Panc1 (cell line): ENCODE measurements around the gene GLG1. TPM values are rescaled to one million over a fixed set of nuclear protein-coding genes. Genes with fewer than 3 reads are reported as not detected.

Experiments
- ATAC-seq: fragments of 200-7000 bp; cut with Tn5 transposase; 2 replicates; pipeline ENCODE4 v1.9.1; 2020; ENCODE audit warnings: mild to moderate bottlenecking, moderate library complexity
- BruUV-seq: library from RNA; stranded (reverse); fragments of 400-500 nt; replicated peaks from 2 replicates; lab custom pipeline; 2021; lab: Mats Ljungman, UMichigan
- CTCF ChIA-PET: fragments of 300-600 bp; sonication (Branson Sonifier 250); formaldehyde crosslinking; loops from one replicate; lab custom pipeline; 2022; ENCODE audit warnings: antibody characterized with exemption; lab: Charles Lee
- POLR2A ChIA-PET: fragments of 300-600 bp; sonication (Branson Sonifier 250); formaldehyde crosslinking; loops from one replicate; lab custom pipeline; 2022; ENCODE audit warnings: antibody characterized with exemption; lab: Charles Lee
- DNase-seq: peaks from one replicate; pipeline ENCODE4 v3.0.0-alpha.2; 2010; ENCODE audit warnings: low read depth, low spot score
- H3K27ac ChIP-seq: 2 replicates; pipeline ENCODE4 v1.5.1; 2011; ENCODE audit warnings: mild to moderate bottlenecking, low read length, inconsistent platforms
- H3K27me3 ChIP-seq: fragments of 200-500 bp; sonication (Bioruptor generic); 2 replicates; pipeline ENCODE4 v1.6.0; 2014; ENCODE audit warnings: low read length, inconsistent platforms; ENCODE audit not compliant: control insufficient read depth, insufficient read depth
- H3K36me3 ChIP-seq: fragments of 200-500 bp; sonication (Bioruptor generic); 2 replicates; pipeline ENCODE4 v1.5.1; 2014; ENCODE audit warnings: inconsistent platforms, mild to moderate bottlenecking, low read length, moderate library complexity; ENCODE audit not compliant: control insufficient read depth, insufficient read depth
- H3K4me1 ChIP-seq: 2 replicates; pipeline ENCODE4 v1.5.1; 2011; ENCODE audit warnings: inconsistent platforms, mild to moderate bottlenecking, low read length, moderate library complexity; ENCODE audit not compliant: control insufficient read depth, insufficient read depth
- H3K4me3 ChIP-seq, 2 experiments: 2 replicates each; pipeline ENCODE4 v1.5.1; 2011 to 2012; ENCODE audit warnings: low read depth in 2 of 2, low read length in 2 of 2, mild to moderate bottlenecking in 2 of 2, inconsistent platforms in 1 of 2, moderate library complexity in 1 of 2
- H3K9me3 ChIP-seq: fragments of 200-500 bp; sonication (Bioruptor generic); 2 replicates; pipeline ENCODE4 v1.5.1; 2014; ENCODE audit warnings: low read depth, mild to moderate bottlenecking, inconsistent platforms, low read length, moderate library complexity; ENCODE audit not compliant: control insufficient read depth, insufficient read depth
- CTCF ChIP-seq: fragments of 450-650 bp; IDR thresholded peaks from 2 replicates; pipeline ENCODE4 v1.5.1; 2017; ENCODE audit warnings: mild to moderate bottlenecking
- POLR2AphosphoS5 ChIP-seq: IDR thresholded peaks from 2 replicates; pipeline ENCODE4 v1.6.1; 2012; ENCODE audit warnings: mild to moderate bottlenecking, low read depth, low read length, moderate library complexity
- REST ChIP-seq, 2 experiments: IDR thresholded peaks; 2 replicates each; pipeline ENCODE4 v1.6.1; 2011 to 2012; ENCODE audit warnings: low read depth in 2 of 2, control low read depth in 1 of 2, low read length in 1 of 2, mild to moderate bottlenecking in 1 of 2, moderate library complexity in 1 of 2; ENCODE audit not compliant: insufficient read depth in 1 of 2
- SIN3A ChIP-seq: IDR thresholded peaks from 2 replicates; pipeline ENCODE4 v1.6.1; 2012; ENCODE audit warnings: low read depth, mild to moderate bottlenecking, low read length, moderate library complexity, borderline replicate concordance; ENCODE audit not compliant: insufficient read depth
- TCF7L2 ChIP-seq: IDR thresholded peaks from 2 replicates; pipeline ENCODE4 v1.6.1; 2011; ENCODE audit warnings: mild to moderate bottlenecking, low read depth, low read length, inconsistent platforms
- in situ Hi-C: cut with HindIII; loops from 2 replicates; pipeline ENCODE4 v1.10.0; 2016; ENCODE audit warnings: low sequenced_read_pairs, low pct_unique_long_range_greater_than_20kb
- intact Hi-C: fragments of 100-400 bp; cut with micrococcal nuclease; formaldehyde crosslinking; loops from one replicate; pipeline ENCODE4 v1.10.0; 2022; ENCODE audit not compliant: unreplicated experiment
- total RNA-seq: library from RNA; stranded (reverse); gene quantifications from one replicate; pipeline ENCODE4 v1.2.1, GENCODE V29; 2021; ENCODE audit not compliant: unreplicated experiment

The GLG1 gene
- total RNA-seq, 1 experiment from 2014 or later: 75.9 TPM

- no peaks in the 10 kb centered on the region for H3K27me3 ChIP-seq
- in situ Hi-C loops: no loop called here
- peaks cover 33% of the 10 kb centered on the region for H3K36me3 ChIP-seq
- H3K27ac ChIP-seq: no peak overlapping the region
- intact Hi-C loops: no loop called here
- DNase-seq (no peak), ATAC-seq (no peak)
- CTCF ChIA-PET: no interaction called here
- POLR2A ChIA-PET: no interaction called here
- BruUV-seq: no TSS peak
- H3K4me3 ChIP-seq: no peak overlapping the region
- H3K9me3 ChIP-seq: no peaks in the 10 kb centered on the region
- H3K4me1 ChIP-seq: no peaks in the 10 kb centered on the region
- TF ChIP-seq REST (IDR thresholded peaks at IDR 0.05; ENCODE audit: insufficient read depth in 1 of 2, low read depth in 2 of 2, low read length in 1 of 2): no peak
- no peak for TF ChIP-seq POLR2AphosphoS5
- TF ChIP-seq CTCF: no peak
- TF ChIP-seq SIN3A: no peak
- no peak for TF ChIP-seq TCF7L2
Observed at GRCh38 chr16:74623839-74624235, 16.9 kb upstream of the GLG1 start.

GRCh38 chr16:74623214-74623838, 16.4 kb upstream of the GLG1 start:
- Histone ChIP-seq H3K27ac (no peak overlapping the region), H3K4me1 (no peaks in the 10 kb centered on the region), H3K9me3 (no peaks in the 10 kb centered on the region), H3K27me3 (no peaks in the 10 kb centered on the region), H3K36me3 (peaks cover 28% of the 10 kb centered on the region), H3K4me3 (no peak overlapping the region)
- no TSS peak for BruUV-seq
- TF ChIP-seq SIN3A: no peak
- peak; percentile 67 for TF ChIP-seq CTCF
- TF ChIP-seq POLR2AphosphoS5: no peak
- no peak for TF ChIP-seq TCF7L2
- TF ChIP-seq REST (IDR thresholded peaks at IDR 0.05; ENCODE audit: insufficient read depth in 1 of 2, low read depth in 2 of 2, low read length in 1 of 2): no peak
- ChIA-PET POLR2A (no interaction called here), CTCF (no interaction called here)
- intact Hi-C loops (no loop called here), in situ Hi-C loops (no loop called here)
- ATAC-seq (peak; percentile 47; the same call in 1 of the 2 replicates), DNase-seq (no peak)
